Testis (tissue), 2 donors: ENCODE results near the gene CFAP58.

Experiments
- CTCF ChIP-seq, 3 experiments: fragments of 450-650 bp in 2 of 3; fragments of 200-600 bp in 1 of 3; sonication (generic) in 1 of 3; IDR thresholded peaks; one replicate each; pipeline ENCODE4 v1.5.1; 2016 to 2019; ENCODE audit warnings: antibody characterized with exemption in 3 of 3, mild to moderate bottlenecking in 2 of 3, moderate library complexity in 1 of 3
- POLR2A ChIP-seq: fragments of 450-650 bp; IDR thresholded peaks from one replicate; pipeline ENCODE4 v1.6.1; 2017; ENCODE audit warnings: antibody characterized with exemption, mild to moderate bottlenecking, moderate library complexity

DNA sequence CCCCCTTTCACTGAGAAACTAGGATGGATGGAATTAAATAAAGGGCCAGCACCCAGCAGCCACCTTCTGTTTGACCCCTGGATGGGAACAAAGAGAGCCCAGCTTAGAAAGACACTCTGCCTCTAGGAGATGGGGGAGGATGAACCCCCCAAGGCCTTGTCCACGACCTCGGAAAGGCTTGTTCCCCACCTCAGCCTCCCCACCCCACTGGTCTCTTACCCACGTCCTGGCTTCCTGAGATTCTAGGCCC is 25.1 kb upstream of the CFAP58 start:
- no peak for TF ChIP-seq CTCF (IDR thresholded peaks at IDR 0.05)
- TF ChIP-seq POLR2A = no peak
